Measurements from ENCODE around the gene GNLY. TPM values are rescaled to one million over a fixed set of nuclear protein-coding genes. Genes with fewer than 3 reads are reported as not detected.

The GNLY gene
- total and polyA plus RNA-seq, 2 of the 13 experiments (the other 11 are each of a cell fraction or from before 2014, with no cell fraction given), result not detected

DNA sequence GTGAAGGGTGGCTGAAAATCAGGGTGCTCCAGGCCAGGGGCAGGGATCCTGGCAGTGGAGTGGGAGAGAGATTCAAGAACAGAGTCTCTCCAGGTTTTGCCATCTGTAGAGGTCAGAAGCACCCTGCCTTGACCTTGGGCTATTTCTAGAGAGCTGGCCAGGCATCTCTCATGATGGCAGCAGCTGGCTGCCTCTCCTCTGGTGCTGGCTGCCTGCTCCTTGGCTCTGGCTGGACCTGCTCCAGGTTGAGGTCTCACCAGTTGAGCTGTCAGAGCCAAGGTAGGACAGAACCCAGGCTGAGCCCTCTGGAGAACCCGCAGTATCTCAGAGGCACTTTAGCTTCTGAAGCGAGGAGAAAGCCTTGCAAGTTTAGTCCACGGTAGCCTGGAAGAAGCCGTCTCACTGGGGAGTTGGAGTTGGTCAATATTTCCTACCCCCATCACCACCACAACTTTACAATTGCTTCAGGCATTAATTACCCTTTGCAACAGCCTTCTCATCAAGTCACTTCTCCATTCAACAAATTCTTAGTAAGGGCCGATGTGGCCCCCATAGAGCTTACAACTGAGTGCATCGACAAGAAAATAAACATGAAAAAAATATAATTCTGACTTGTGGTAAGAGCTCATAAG, 25.6 kb downstream of the GNLY start:
- in situ Hi-C loops (cut with HindIII; ENCODE audit: extremely low pct_ligation_motif_present, low pct_unique_long_range_greater_than_20kb), result no loop called here
- Histone ChIP-seq H3K27ac (ENCODE audit: extremely low read length, insufficient read depth, low read length) (no peak overlapping the region), H3K9ac (ENCODE audit: insufficient read depth, low read depth, low read length) (no peak overlapping the region), H3K27me3 (ENCODE audit: control insufficient read depth in 1 of 2, insufficient read depth in 2 of 2, low read length in 2 of 2) (peaks cover 3 to 25% of the 10 kb centered on the region in 2 experiments; a peak in 3 of 5 replicates), H3K9me3 (ENCODE audit: low read length) (no peaks in the 10 kb centered on the region), H3K4me2 (ENCODE audit: low read depth, low read length) (no peak overlapping the region), H2AFZ (ENCODE audit: low read length) (no peak overlapping the region), H3K4me1 (ENCODE audit: insufficient read depth, low read length) (peaks cover 11% of the 10 kb centered on the region; the same call in 1 of the 2 replicates), H3K4me3 (replicated peaks in 1 of 3; ENCODE audit: insufficient read depth in 1 of 3, low read depth in 2 of 3, low read length in 3 of 3) (no peak overlapping the region), H3K79me2 (ENCODE audit: insufficient read depth, low read length) (no peaks in the 10 kb centered on the region), H3K36me3 (replicated peaks in 1 of 2; ENCODE audit: control insufficient read depth in 1 of 2, insufficient read depth in 2 of 2, low read length in 2 of 2) (no peaks in the 10 kb centered on the region), H4K20me1 (ENCODE audit: insufficient read depth, low read length) (no peaks in the 10 kb centered on the region)
- ATAC-seq (no peak), FAIRE-seq (no peak), DNase-seq (ENCODE audit: low spot score) (no peak)
- POLR2A ChIA-PET, result no interaction called here
- CTCF ChIA-PET (ENCODE audit: low intra/inter-chr PET ratio, low total read pairs), result no interaction called here
- intact Hi-C loops (cut with micrococcal nuclease; ENCODE audit: unreplicated experiment), result no loop called here
- WGBS (ENCODE audit: low lambda C conversion rate), result 35% methylated on average over 6 of the region's 6 CpGs
- no TSS peak for BruUV-seq (replicated peaks)
- no peak for TF ChIP-seq HDAC6 (IDR thresholded peaks at IDR 0.05; ENCODE audit: low read depth, low read length)
- TF ChIP-seq ZBTB1 (CRISPR knock-in tag; IDR thresholded peaks at IDR 0.05; ENCODE audit: borderline replicate concordance), result no peak
- TF ChIP-seq, protein P1, sequence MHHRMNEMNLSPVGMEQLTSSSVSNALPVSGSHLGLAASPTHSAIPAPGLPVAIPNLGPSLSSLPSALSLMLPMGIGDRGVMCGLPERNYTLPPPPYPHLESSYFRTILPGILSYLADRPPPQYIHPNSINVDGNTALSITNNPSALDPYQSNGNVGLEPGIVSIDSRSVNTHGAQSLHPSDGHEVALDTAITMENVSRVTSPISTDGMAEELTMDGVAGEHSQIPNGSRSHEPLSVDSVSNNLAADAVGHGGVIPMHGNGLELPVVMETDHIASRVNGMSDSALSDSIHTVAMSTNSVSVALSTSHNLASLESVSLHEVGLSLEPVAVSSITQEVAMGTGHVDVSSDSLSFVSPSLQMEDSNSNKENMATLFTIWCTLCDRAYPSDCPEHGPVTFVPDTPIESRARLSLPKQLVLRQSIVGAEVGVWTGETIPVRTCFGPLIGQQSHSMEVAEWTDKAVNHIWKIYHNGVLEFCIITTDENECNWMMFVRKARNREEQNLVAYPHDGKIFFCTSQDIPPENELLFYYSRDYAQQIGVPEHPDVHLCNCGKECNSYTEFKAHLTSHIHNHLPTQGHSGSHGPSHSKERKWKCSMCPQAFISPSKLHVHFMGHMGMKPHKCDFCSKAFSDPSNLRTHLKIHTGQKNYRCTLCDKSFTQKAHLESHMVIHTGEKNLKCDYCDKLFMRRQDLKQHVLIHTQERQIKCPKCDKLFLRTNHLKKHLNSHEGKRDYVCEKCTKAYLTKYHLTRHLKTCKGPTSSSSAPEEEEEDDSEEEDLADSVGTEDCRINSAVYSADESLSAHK (CRISPR knock-in tag; IDR thresholded peaks at IDR 0.05; ENCODE audit: borderline replicate concordance), result no peak
- TF ChIP-seq SPEN (CRISPR knock-in tag; IDR thresholded peaks at IDR 0.05; ENCODE audit: low read depth), result no peak
- TF ChIP-seq MYC (CRISPR knock-in tag; IDR thresholded peaks at IDR 0.05; ENCODE audit: borderline replicate concordance), result no peak
- TF ChIP-seq MTF1 (CRISPR knock-in tag; IDR thresholded peaks at IDR 0.05), result no peak
- TF ChIP-seq, protein P2, sequence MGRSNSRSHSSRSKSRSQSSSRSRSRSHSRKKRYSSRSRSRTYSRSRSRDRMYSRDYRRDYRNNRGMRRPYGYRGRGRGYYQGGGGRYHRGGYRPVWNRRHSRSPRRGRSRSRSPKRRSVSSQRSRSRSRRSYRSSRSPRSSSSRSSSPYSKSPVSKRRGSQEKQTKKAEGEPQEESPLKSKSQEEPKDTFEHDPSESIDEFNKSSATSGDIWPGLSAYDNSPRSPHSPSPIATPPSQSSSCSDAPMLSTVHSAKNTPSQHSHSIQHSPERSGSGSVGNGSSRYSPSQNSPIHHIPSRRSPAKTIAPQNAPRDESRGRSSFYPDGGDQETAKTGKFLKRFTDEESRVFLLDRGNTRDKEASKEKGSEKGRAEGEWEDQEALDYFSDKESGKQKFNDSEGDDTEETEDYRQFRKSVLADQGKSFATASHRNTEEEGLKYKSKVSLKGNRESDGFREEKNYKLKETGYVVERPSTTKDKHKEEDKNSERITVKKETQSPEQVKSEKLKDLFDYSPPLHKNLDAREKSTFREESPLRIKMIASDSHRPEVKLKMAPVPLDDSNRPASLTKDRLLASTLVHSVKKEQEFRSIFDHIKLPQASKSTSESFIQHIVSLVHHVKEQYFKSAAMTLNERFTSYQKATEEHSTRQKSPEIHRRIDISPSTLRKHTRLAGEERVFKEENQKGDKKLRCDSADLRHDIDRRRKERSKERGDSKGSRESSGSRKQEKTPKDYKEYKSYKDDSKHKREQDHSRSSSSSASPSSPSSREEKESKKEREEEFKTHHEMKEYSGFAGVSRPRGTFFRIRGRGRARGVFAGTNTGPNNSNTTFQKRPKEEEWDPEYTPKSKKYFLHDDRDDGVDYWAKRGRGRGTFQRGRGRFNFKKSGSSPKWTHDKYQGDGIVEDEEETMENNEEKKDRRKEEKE (IDR thresholded peaks at IDR 0.05), result no peak
- TF ChIP-seq, protein P3, sequence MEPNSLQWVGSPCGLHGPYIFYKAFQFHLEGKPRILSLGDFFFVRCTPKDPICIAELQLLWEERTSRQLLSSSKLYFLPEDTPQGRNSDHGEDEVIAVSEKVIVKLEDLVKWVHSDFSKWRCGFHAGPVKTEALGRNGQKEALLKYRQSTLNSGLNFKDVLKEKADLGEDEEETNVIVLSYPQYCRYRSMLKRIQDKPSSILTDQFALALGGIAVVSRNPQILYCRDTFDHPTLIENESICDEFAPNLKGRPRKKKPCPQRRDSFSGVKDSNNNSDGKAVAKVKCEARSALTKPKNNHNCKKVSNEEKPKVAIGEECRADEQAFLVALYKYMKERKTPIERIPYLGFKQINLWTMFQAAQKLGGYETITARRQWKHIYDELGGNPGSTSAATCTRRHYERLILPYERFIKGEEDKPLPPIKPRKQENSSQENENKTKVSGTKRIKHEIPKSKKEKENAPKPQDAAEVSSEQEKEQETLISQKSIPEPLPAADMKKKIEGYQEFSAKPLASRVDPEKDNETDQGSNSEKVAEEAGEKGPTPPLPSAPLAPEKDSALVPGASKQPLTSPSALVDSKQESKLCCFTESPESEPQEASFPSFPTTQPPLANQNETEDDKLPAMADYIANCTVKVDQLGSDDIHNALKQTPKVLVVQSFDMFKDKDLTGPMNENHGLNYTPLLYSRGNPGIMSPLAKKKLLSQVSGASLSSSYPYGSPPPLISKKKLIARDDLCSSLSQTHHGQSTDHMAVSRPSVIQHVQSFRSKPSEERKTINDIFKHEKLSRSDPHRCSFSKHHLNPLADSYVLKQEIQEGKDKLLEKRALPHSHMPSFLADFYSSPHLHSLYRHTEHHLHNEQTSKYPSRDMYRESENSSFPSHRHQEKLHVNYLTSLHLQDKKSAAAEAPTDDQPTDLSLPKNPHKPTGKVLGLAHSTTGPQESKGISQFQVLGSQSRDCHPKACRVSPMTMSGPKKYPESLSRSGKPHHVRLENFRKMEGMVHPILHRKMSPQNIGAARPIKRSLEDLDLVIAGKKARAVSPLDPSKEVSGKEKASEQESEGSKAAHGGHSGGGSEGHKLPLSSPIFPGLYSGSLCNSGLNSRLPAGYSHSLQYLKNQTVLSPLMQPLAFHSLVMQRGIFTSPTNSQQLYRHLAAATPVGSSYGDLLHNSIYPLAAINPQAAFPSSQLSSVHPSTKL (CRISPR knock-in tag; IDR thresholded peaks at IDR 0.05), result no peak
- TF ChIP-seq, protein P4, sequence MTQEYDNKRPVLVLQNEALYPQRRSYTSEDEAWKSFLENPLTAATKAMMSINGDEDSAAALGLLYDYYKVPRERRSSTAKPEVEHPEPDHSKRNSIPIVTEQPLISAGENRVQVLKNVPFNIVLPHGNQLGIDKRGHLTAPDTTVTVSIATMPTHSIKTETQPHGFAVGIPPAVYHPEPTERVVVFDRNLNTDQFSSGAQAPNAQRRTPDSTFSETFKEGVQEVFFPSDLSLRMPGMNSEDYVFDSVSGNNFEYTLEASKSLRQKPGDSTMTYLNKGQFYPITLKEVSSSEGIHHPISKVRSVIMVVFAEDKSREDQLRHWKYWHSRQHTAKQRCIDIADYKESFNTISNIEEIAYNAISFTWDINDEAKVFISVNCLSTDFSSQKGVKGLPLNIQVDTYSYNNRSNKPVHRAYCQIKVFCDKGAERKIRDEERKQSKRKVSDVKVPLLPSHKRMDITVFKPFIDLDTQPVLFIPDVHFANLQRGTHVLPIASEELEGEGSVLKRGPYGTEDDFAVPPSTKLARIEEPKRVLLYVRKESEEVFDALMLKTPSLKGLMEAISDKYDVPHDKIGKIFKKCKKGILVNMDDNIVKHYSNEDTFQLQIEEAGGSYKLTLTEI (CRISPR knock-in tag; conservative IDR thresholded peaks at IDR 0.05), result no peak
- TF ChIP-seq ZSCAN9 (CRISPR knock-in tag; IDR thresholded peaks at IDR 0.05; ENCODE audit: borderline replicate concordance), result no peak
- TF ChIP-seq NR1H2 (CRISPR knock-in tag; IDR thresholded peaks at IDR 0.05; ENCODE audit: borderline replicate concordance, low read depth), result no peak
- no peak for TF ChIP-seq ZNF766 (CRISPR knock-in tag; IDR thresholded peaks at IDR 0.05; ENCODE audit: borderline replicate concordance)
- no peak for TF ChIP-seq ZSCAN22 (CRISPR knock-in tag; IDR thresholded peaks at IDR 0.05)
